Astrocyte (in vitro differentiated cells and primary cell): ENCODE results near the gene PECR. TPM values are rescaled to one million over a fixed set of nuclear protein-coding genes. Genes with fewer than 3 reads are reported as not detected.

Experiments
- DNase-seq: peaks from one replicate; pipeline ENCODE4 v3.0.0-alpha.2; 2010; ENCODE audit warnings: low read depth
- FAIRE-seq: peaks from 2 replicates; lab custom pipeline; 2011; peaks lifted over from hg19 to GRCh38; lab: Jason Lieb, UNC
- H2AFZ ChIP-seq: 2 replicates; pipeline ENCODE4 v1.6.0; 2012; ENCODE audit warnings: low read depth, low read length, inconsistent platforms
- H3K27ac ChIP-seq: 2 replicates; pipeline ENCODE4 v1.5.1; 2011; ENCODE audit warnings: low read depth, low read length, inconsistent platforms
- H3K27me3 ChIP-seq: 2 replicates; pipeline ENCODE4 v1.6.0; 2011; ENCODE audit warnings: low read length, inconsistent platforms; ENCODE audit not compliant: insufficient read depth
- H3K36me3 ChIP-seq: 2 replicates; pipeline ENCODE4 v1.5.1; 2011; ENCODE audit warnings: low read length, inconsistent platforms; ENCODE audit not compliant: insufficient read depth
- H3K4me1 ChIP-seq: 2 replicates; pipeline ENCODE4 v1.5.1; 2011; ENCODE audit warnings: low read length, inconsistent platforms; ENCODE audit not compliant: insufficient read depth
- H3K4me2 ChIP-seq: 2 replicates; pipeline ENCODE4 v1.6.0; 2012; ENCODE audit warnings: low read length, inconsistent platforms
- H3K4me3 ChIP-seq: 2 replicates; pipeline ENCODE4 v1.5.1; 2011; ENCODE audit warnings: low read depth, mild to moderate bottlenecking, low read length, inconsistent platforms; ENCODE audit not compliant: insufficient read depth
- H3K79me2 ChIP-seq: 2 replicates; pipeline ENCODE4 v1.6.0; 2012; ENCODE audit warnings: mild to moderate bottlenecking, low read length, inconsistent platforms; ENCODE audit not compliant: insufficient read depth
- H3K9ac ChIP-seq: 2 replicates; pipeline ENCODE4 v1.6.0; 2012; ENCODE audit warnings: mild to moderate bottlenecking, low read length, inconsistent platforms
- H3K9me3 ChIP-seq: 2 replicates; pipeline ENCODE4 v1.5.1; 2012; ENCODE audit warnings: low read depth, mild to moderate bottlenecking, low read length, inconsistent platforms; ENCODE audit not compliant: insufficient read depth
- H4K20me1 ChIP-seq: 2 replicates; pipeline ENCODE4 v1.6.0; 2012; ENCODE audit warnings: low read length, inconsistent platforms; ENCODE audit not compliant: insufficient read depth
- H3K27ac Mint-ChIP-seq: one replicate; pipeline ENCODE4 v1.8.0; 2021; ENCODE audit warnings: mild to moderate bottlenecking, mixed read lengths; ENCODE audit not compliant: unreplicated experiment
- H3K27me3 Mint-ChIP-seq: one replicate; pipeline ENCODE4 v1.8.0; 2021; ENCODE audit warnings: low read depth, mixed read lengths; ENCODE audit not compliant: unreplicated experiment
- H3K36me3 Mint-ChIP-seq: one replicate; pipeline ENCODE4 v1.8.0; 2021; ENCODE audit warnings: low read depth, mixed read lengths; ENCODE audit not compliant: unreplicated experiment
- H3K4me1 Mint-ChIP-seq: one replicate; pipeline ENCODE4 v1.8.0; 2021; ENCODE audit warnings: low read depth, mixed read lengths; ENCODE audit not compliant: unreplicated experiment
- H3K4me3 Mint-ChIP-seq: one replicate; pipeline ENCODE4 v1.8.0; 2021; ENCODE audit warnings: mild to moderate bottlenecking, moderate library complexity, mixed read lengths; ENCODE audit not compliant: unreplicated experiment
- H3K9me3 Mint-ChIP-seq: one replicate; pipeline ENCODE4 v1.8.0; 2021; ENCODE audit warnings: mild to moderate bottlenecking, mixed read lengths; ENCODE audit not compliant: unreplicated experiment
- EZH2 ChIP-seq: IDR thresholded peaks from 2 replicates; pipeline ENCODE4 v1.6.1; 2012; ENCODE audit warnings: mild to moderate bottlenecking, low read length, inconsistent platforms; ENCODE audit not compliant: insufficient read depth
- total RNA-seq: library from RNA; stranded (reverse); gene quantifications from 2 replicates; pipeline ENCODE4 v1.2.1, GENCODE V29; 2021
- TF ChIP-seq, protein P1 (sequence below): IDR thresholded peaks from 2 replicates; pipeline ENCODE4 v1.5.1; 2011; ENCODE audit warnings: low read depth, mild to moderate bottlenecking, inconsistent platforms, low read length, moderate library complexity; ENCODE audit not compliant: insufficient read depth

Gene PECR
- total RNA-seq, 1 donor from 2014 or later, result 17.0 TPM

- DNase-seq, result no peak
- no peak overlapping the region for H3K4me2 ChIP-seq
- no peak overlapping the region for H3K27ac ChIP-seq
- TF ChIP-seq EZH2, result no peak
- TF ChIP-seq, protein P1, sequence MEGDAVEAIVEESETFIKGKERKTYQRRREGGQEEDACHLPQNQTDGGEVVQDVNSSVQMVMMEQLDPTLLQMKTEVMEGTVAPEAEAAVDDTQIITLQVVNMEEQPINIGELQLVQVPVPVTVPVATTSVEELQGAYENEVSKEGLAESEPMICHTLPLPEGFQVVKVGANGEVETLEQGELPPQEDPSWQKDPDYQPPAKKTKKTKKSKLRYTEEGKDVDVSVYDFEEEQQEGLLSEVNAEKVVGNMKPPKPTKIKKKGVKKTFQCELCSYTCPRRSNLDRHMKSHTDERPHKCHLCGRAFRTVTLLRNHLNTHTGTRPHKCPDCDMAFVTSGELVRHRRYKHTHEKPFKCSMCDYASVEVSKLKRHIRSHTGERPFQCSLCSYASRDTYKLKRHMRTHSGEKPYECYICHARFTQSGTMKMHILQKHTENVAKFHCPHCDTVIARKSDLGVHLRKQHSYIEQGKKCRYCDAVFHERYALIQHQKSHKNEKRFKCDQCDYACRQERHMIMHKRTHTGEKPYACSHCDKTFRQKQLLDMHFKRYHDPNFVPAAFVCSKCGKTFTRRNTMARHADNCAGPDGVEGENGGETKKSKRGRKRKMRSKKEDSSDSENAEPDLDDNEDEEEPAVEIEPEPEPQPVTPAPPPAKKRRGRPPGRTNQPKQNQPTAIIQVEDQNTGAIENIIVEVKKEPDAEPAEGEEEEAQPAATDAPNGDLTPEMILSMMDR, result no peak
- no peaks in the 10 kb centered on the region for H3K9me3 Mint-ChIP-seq
- no peaks in the 10 kb centered on the region for H3K36me3 ChIP-seq
- FAIRE-seq, result no peak
- no peak overlapping the region for H3K27ac Mint-ChIP-seq
- H3K27me3 Mint-ChIP-seq, result no peaks in the 10 kb centered on the region
- peaks cover 4% of the 10 kb centered on the region for H4K20me1 ChIP-seq
- H2AFZ ChIP-seq, result no peak overlapping the region
- no peaks in the 10 kb centered on the region for H3K9me3 ChIP-seq
- H3K4me1 ChIP-seq, result peaks cover 6% of the 10 kb centered on the region
- H3K36me3 Mint-ChIP-seq, result no peaks in the 10 kb centered on the region
- no peaks in the 10 kb centered on the region for H3K27me3 ChIP-seq
- H3K79me2 ChIP-seq, result no peaks in the 10 kb centered on the region
- no peak overlapping the region for H3K4me3 Mint-ChIP-seq
- peaks cover 21% of the 10 kb centered on the region for H3K4me1 Mint-ChIP-seq
- H3K4me3 ChIP-seq, result no peak overlapping the region
- no peak overlapping the region for H3K9ac ChIP-seq
Observed at GRCh38 chr2:216001216-216002100, 80.2 kb downstream of the PECR start.

GRCh38 chr2:215998636-215999035 is 83.0 kb downstream of the PECR start:
- Histone ChIP-seq H4K20me1 (peaks cover 4% of the 10 kb centered on the region), H3K4me1 (no peaks in the 10 kb centered on the region), H3K27ac (no peak overlapping the region), H3K79me2 (no peaks in the 10 kb centered on the region), H3K4me3 (no peak overlapping the region), H3K9me3 (no peaks in the 10 kb centered on the region), H3K9ac (no peak overlapping the region), H3K4me2 (no peak overlapping the region), H3K27me3 (no peaks in the 10 kb centered on the region), H2AFZ (no peak overlapping the region), H3K36me3 (no peaks in the 10 kb centered on the region)
- Mint-ChIP-seq H3K9me3 (peaks cover 2% of the 10 kb centered on the region), H3K27ac (no peak overlapping the region), H3K36me3 (peaks cover 4% of the 10 kb centered on the region), H3K4me1 (peaks cover 8% of the 10 kb centered on the region), H3K27me3 (no peaks in the 10 kb centered on the region), H3K4me3 (no peak overlapping the region)
- TF ChIP-seq, protein P1, result no peak
- no peak for TF ChIP-seq EZH2
- no peak for DNase-seq
- no peak for FAIRE-seq

- Mint-ChIP-seq H3K9me3 (peaks cover 6% of the 10 kb centered on the region), H3K4me3 (no peak overlapping the region), H3K36me3 (peaks cover 12% of the 10 kb centered on the region), H3K27ac (no peak overlapping the region), H3K4me1 (peaks cover 3% of the 10 kb centered on the region), H3K27me3 (no peaks in the 10 kb centered on the region)
- Histone ChIP-seq H3K4me3 (no peak overlapping the region), H3K4me1 (no peaks in the 10 kb centered on the region), H4K20me1 (no peaks in the 10 kb centered on the region), H3K9me3 (no peaks in the 10 kb centered on the region), H3K9ac (no peak overlapping the region), H3K36me3 (no peaks in the 10 kb centered on the region), H3K27me3 (no peaks in the 10 kb centered on the region), H3K27ac (no peak overlapping the region), H3K4me2 (no peak overlapping the region), H2AFZ (no peak overlapping the region), H3K79me2 (no peaks in the 10 kb centered on the region)
- DNase-seq (no peak), FAIRE-seq (no peak)
- TF ChIP-seq, protein P1, result no peak
- TF ChIP-seq EZH2, result no peak
Observed at GRCh38 chr2:215997219-215997618, 84.4 kb downstream of the PECR start.
